Measurements from ENCODE around the gene FLACC1.
"Not testable (repeated sequence)": the region's sequence is repeated elsewhere in the genome, so short reads cannot be mapped to it uniquely, and the experiment has no call there.

FLACC1 gene

DNA sequence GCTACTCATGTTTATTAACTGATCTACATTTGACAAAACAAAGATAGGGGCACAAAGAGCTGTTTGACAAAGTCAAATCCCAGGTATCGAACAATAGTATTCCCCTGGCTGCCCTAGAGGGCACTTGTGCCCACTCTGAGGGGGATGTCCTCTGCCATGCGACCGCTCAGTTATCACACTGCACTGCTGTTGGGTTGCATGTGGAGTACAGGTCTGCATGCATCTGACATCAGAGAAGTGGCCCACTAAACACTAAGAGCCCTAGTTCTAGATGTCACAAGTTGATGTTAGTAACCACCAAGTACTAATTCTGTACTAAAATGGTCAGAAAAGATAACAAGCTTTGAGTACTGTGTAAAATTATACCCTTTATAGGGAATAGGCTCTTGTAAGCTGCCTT lies 20.1 kb upstream of the FLACC1 start:
- Histone ChIP-seq H3K27ac (ENCODE audit: low read depth in 2 of 2, low read length in 2 of 2) (no peak overlapping the region), H3K9me3 (ENCODE audit: control insufficient read depth in 2 of 2, low read length in 2 of 2) (no peaks in the 10 kb centered on the region), H3K9ac (ENCODE audit: low read depth in 1 of 2, low read length in 2 of 2) (no peak overlapping the region), H3K4me3 (ENCODE audit: low read length in 2 of 2) (no peak overlapping the region), H3K4me1 (ENCODE audit: control insufficient read depth in 2 of 2, insufficient read depth in 2 of 2, low read length in 2 of 2) (no peaks in the 10 kb centered on the region), H3K27me3 (ENCODE audit: control insufficient read depth in 2 of 2, insufficient read depth in 2 of 2, low read length in 2 of 2) (no peaks in the 10 kb centered on the region), H3K36me3 (ENCODE audit: control insufficient read depth in 2 of 2, insufficient read depth in 2 of 2, low read length in 2 of 2) (peaks cover 15 to 25% of the 10 kb centered on the region in 2 donors)

DNA sequence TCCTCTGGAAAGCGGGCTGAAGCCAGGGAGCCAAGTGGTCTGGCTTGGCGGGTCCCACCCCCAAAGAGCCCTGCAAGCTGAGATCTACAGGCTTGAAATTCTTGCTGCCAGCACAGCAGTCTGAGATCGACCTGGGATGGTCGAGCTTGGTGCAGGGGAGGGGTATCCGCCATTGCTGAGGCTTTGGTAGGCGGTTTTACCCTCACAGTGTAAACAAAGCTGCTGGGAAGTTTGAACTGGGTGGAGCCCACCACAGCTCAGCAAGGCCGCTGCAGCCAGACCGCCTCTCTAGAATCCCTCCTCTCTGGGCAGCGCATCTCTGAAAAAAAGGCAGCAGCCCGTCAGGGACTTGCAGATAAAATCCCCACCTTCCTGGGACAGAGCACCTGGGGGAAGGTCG lies 12.6 kb upstream of the FLACC1 start:
- Histone ChIP-seq H3K4me3 (ENCODE audit: low read length in 2 of 2) (no peak overlapping the region), H3K9ac (ENCODE audit: low read depth in 1 of 2, low read length in 2 of 2) (no peak overlapping the region), H3K36me3 (ENCODE audit: control insufficient read depth in 2 of 2, insufficient read depth in 2 of 2, low read length in 2 of 2) (peaks cover 0 to 2% of the 10 kb centered on the region in 2 donors), H3K27ac (ENCODE audit: low read depth in 2 of 2, low read length in 2 of 2) (no peak overlapping the region), H3K27me3 (ENCODE audit: control insufficient read depth in 2 of 2, insufficient read depth in 2 of 2, low read length in 2 of 2) (no peaks in the 10 kb centered on the region), H3K9me3 (ENCODE audit: control insufficient read depth in 2 of 2, low read length in 2 of 2) (no peaks in the 10 kb centered on the region), H3K4me1 (ENCODE audit: control insufficient read depth in 2 of 2, insufficient read depth in 2 of 2, low read length in 2 of 2) (no peaks in the 10 kb centered on the region)

DNA sequence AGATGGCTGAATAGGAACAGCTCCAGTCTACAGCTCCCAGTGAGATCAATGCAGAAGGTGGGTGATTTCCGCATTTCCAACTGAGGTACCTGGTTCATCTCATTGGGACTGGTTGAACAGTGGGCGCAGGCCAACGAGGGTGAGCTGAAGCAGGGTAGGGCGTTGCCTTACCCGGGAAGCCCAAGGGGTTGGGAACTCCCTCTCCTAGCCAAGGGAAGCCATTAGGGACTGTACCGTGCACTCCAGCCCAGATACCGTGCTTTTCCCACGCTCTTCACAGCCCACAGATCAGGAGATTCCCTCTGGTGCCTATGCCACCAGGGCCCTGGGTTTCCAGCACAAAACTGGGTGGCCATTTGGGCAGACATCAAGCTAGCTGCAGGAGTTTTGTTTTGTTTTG lies 12.2 kb upstream of the FLACC1 start:
- not testable (repeated sequence) for H3K36me3 ChIP-seq (ENCODE audit: control insufficient read depth in 2 of 2, insufficient read depth in 2 of 2, low read length in 2 of 2); H3K4me1 ChIP-seq (ENCODE audit: control insufficient read depth in 2 of 2, insufficient read depth in 2 of 2, low read length in 2 of 2); H3K9ac ChIP-seq (ENCODE audit: low read depth in 1 of 2, low read length in 2 of 2); H3K27me3 ChIP-seq (ENCODE audit: control insufficient read depth in 2 of 2, insufficient read depth in 2 of 2, low read length in 2 of 2); H3K4me3 ChIP-seq (ENCODE audit: low read length in 2 of 2); H3K27ac ChIP-seq (ENCODE audit: low read depth in 2 of 2, low read length in 2 of 2); H3K9me3 ChIP-seq (ENCODE audit: control insufficient read depth in 2 of 2, low read length in 2 of 2)

DNA sequence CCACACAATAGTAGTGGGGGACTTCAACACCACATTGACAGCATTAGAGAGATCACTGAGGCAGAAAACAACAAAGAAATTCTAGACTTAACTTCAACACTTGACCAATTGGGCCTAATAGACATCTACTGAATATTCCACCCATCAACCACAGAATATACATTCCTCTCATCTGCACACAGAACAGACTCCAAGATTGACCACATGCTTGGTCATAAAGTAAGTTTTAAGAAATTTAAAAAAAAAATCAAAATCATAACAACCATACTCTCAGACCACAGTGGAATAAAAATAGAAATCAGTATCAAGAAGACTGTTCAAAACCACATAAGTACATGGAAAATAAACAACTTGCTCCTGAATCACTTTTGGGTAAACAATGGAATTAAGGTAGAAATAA lies 9.0 kb upstream of the FLACC1 start:
- Histone ChIP-seq H3K36me3 (ENCODE audit: control insufficient read depth in 2 of 2, insufficient read depth in 2 of 2, low read length in 2 of 2) (peaks cover 3 to 13% of the 10 kb centered on the region in 2 donors), H3K27me3 (ENCODE audit: control insufficient read depth in 2 of 2, insufficient read depth in 2 of 2, low read length in 2 of 2) (no peaks in the 10 kb centered on the region), H3K9ac (ENCODE audit: low read depth in 1 of 2, low read length in 2 of 2) (no peak overlapping the region), H3K27ac (ENCODE audit: low read depth in 2 of 2, low read length in 2 of 2) (no peak overlapping the region), H3K4me1 (ENCODE audit: control insufficient read depth in 2 of 2, insufficient read depth in 2 of 2, low read length in 2 of 2) (no peaks in the 10 kb centered on the region), H3K9me3 (ENCODE audit: control insufficient read depth in 2 of 2, low read length in 2 of 2) (no peaks in the 10 kb centered on the region), H3K4me3 (ENCODE audit: low read length in 2 of 2) (no peak overlapping the region)

DNA sequence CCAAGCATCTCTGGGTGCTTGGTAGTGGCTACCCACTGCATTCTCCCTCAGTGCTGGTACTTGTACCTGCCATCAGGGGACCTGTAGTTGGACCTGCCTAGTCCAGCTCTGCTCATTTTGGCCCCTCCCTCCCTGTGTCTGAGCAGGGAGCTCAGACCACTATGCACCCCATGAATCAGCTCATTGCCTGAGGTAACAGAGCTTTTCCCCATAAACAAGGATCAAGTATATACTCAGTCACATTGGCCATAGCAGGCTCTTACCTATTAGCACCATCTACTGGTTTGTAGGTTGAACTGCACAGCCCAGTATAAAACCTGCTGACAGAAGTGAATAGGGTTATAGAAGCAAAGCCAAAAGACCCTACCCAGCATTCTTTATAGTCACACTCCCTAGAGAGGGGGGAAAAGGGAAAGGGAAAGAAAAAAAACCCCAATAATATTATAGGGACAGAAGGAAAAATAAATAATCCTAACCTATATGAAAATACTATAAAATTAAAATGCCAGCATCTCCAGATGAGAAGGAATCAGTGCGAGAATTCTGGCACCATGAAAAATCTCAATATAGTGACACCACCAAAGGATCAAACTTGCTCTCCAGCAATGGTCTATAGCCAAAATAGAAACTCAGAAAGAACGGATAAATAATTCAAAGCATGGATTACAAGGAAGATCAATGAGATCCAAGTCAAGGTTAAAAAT lies 6.9 kb upstream of the FLACC1 start:
- no peak overlapping the region for H3K9ac ChIP-seq (ENCODE audit: low read depth in 1 of 2, low read length in 2 of 2)

DNA sequence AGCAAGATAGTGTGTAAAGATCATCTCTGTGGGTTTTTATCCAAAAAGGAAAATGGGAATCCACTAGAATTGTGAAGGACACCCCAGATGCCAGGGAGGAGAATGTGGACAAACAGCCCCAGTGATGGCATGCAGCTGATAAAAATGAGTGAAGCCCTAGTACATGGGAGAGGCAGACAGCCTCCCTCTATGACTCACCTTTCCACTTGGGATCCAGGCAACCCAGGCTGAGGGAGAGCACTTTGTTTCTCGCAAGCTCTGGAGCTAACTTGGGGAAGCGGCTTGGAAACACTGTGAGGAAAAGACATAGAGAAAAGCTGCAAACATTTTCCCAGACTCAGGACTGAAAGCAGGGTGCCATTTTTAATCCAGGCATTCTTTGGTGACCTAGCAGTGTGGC lies 5.3 kb upstream of the FLACC1 start:
- H3K27me3 ChIP-seq (ENCODE audit: control insufficient read depth in 2 of 2, insufficient read depth in 2 of 2, low read length in 2 of 2): no peaks in the 10 kb centered on the region
- no peak overlapping the region for H3K4me3 ChIP-seq (ENCODE audit: low read length in 2 of 2)
- H3K27ac ChIP-seq (ENCODE audit: low read depth in 2 of 2, low read length in 2 of 2): no peak overlapping the region
- no peaks in the 10 kb centered on the region for H3K4me1 ChIP-seq (ENCODE audit: control insufficient read depth in 2 of 2, insufficient read depth in 2 of 2, low read length in 2 of 2)
- H3K36me3 ChIP-seq (ENCODE audit: control insufficient read depth in 2 of 2, insufficient read depth in 2 of 2, low read length in 2 of 2): peaks cover 6 to 20% of the 10 kb centered on the region in 2 donors
- no peak overlapping the region for H3K9ac ChIP-seq (ENCODE audit: low read depth in 1 of 2, low read length in 2 of 2)
- H3K9me3 ChIP-seq (ENCODE audit: control insufficient read depth in 2 of 2, low read length in 2 of 2): no peaks in the 10 kb centered on the region

More for the DNA sequence above, 6.9 kb upstream of the FLACC1 start:
- H3K27ac ChIP-seq (ENCODE audit: low read depth in 2 of 2, low read length in 2 of 2): no peak overlapping the region
- H3K4me3 ChIP-seq (ENCODE audit: low read length in 2 of 2): no peak overlapping the region
- no peaks in the 10 kb centered on the region for H3K27me3 ChIP-seq (ENCODE audit: control insufficient read depth in 2 of 2, insufficient read depth in 2 of 2, low read length in 2 of 2)
- H3K4me1 ChIP-seq (ENCODE audit: control insufficient read depth in 2 of 2, insufficient read depth in 2 of 2, low read length in 2 of 2): no peaks in the 10 kb centered on the region
- H3K36me3 ChIP-seq (ENCODE audit: control insufficient read depth in 2 of 2, insufficient read depth in 2 of 2, low read length in 2 of 2): peaks cover 6 to 17% of the 10 kb centered on the region in 2 donors
- no peaks in the 10 kb centered on the region for H3K9me3 ChIP-seq (ENCODE audit: control insufficient read depth in 2 of 2, low read length in 2 of 2)

DNA sequence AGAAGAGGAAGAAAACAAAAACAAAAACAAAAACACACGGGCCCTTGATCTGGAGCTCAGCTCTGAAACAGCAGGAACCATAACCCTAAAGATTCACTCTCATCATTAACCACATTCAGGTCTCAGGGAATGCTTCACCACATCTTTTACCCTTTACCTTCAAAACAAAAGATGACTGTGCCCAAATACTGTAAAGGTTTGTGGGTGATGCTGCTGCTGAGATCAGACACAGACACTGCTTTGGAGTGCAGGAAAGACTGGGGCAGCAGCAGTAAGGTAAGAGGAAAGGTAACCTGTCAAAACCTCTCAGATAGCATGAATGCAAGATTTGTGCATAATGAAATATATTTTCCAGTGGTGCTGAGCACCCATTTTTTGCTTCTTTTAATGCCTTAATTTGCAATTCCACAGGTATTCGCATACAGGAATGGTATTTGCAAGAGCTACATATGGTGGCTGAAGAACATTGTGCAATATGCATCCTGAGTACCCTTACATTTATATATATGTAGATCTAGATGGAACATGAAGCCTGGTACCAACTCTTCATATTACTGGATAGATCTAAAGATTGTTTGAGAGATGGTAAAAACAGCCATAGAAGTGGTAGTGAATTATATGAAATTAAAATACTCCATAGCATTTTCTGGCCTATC lies 4.1 kb upstream of the FLACC1 start:
- no peaks in the 10 kb centered on the region for H3K4me1 ChIP-seq (ENCODE audit: control insufficient read depth in 2 of 2, insufficient read depth in 2 of 2, low read length in 2 of 2)
- H3K9ac ChIP-seq (ENCODE audit: low read depth in 1 of 2, low read length in 2 of 2): no peak overlapping the region
- H3K4me3 ChIP-seq (ENCODE audit: low read length in 2 of 2): no peak overlapping the region
- no peaks in the 10 kb centered on the region for H3K27me3 ChIP-seq (ENCODE audit: control insufficient read depth in 2 of 2, insufficient read depth in 2 of 2, low read length in 2 of 2)
- H3K36me3 ChIP-seq (ENCODE audit: control insufficient read depth in 2 of 2, insufficient read depth in 2 of 2, low read length in 2 of 2): peaks cover 6 to 20% of the 10 kb centered on the region in 2 donors
- no peak overlapping the region for H3K27ac ChIP-seq (ENCODE audit: low read depth in 2 of 2, low read length in 2 of 2)
- no peaks in the 10 kb centered on the region for H3K9me3 ChIP-seq (ENCODE audit: control insufficient read depth in 2 of 2, low read length in 2 of 2)

DNA sequence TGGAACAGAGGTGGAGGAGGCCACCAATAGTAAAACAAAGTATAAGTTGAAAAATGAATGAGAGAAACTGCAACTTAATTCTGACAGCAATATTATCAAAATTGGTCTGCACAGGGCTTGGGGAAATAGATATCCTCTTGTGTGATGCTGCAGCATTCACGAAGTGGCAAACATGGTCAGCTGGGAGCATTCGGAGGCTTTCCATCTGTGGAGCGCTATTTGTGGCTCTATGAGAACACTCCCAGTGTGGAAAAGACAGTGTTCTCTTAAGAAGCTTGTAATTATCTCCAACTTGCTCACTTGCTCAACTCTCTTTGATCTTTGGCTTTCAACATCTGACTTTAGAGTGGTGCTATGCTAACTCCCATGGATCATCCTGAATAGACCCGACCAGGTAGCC lies 3.1 kb upstream of the FLACC1 start:
- Histone ChIP-seq H3K4me3 (ENCODE audit: low read length in 2 of 2) (no peak overlapping the region), H3K27ac (ENCODE audit: low read depth in 2 of 2, low read length in 2 of 2) (no peak overlapping the region), H3K27me3 (ENCODE audit: control insufficient read depth in 2 of 2, insufficient read depth in 2 of 2, low read length in 2 of 2) (no peaks in the 10 kb centered on the region), H3K36me3 (ENCODE audit: control insufficient read depth in 2 of 2, insufficient read depth in 2 of 2, low read length in 2 of 2) (peaks cover 6 to 20% of the 10 kb centered on the region in 2 donors), H3K9ac (ENCODE audit: low read depth in 1 of 2, low read length in 2 of 2) (no peak overlapping the region), H3K4me1 (ENCODE audit: control insufficient read depth in 2 of 2, insufficient read depth in 2 of 2, low read length in 2 of 2) (no peaks in the 10 kb centered on the region), H3K9me3 (ENCODE audit: control insufficient read depth in 2 of 2, low read length in 2 of 2) (no peaks in the 10 kb centered on the region)

DNA sequence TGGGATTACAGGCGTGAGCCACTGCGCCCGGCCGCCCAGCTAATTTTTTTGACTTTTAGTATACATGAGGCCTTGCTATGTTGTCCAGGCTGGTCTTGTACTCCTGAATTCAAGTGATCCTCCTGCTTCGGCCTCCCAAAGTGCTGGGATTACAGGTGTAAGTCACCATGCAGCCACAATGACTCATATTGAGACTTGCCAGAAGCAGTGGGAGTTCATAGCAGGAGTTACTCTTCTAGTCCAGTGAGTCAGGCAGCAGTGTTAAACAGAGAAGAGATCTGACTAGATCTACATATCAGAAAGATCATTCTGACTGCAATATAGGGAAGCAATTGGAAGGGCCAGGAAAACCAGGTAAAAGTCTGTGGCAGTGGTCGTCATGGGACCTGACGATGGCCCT lies 1.5 kb upstream of the FLACC1 start:
- no peak overlapping the region for H3K9ac ChIP-seq (ENCODE audit: low read depth in 1 of 2, low read length in 2 of 2)
- H3K27me3 ChIP-seq (ENCODE audit: control insufficient read depth in 2 of 2, insufficient read depth in 2 of 2, low read length in 2 of 2): no peaks in the 10 kb centered on the region
- H3K36me3 ChIP-seq (ENCODE audit: control insufficient read depth in 2 of 2, insufficient read depth in 2 of 2, low read length in 2 of 2): peaks cover 6 to 20% of the 10 kb centered on the region in 2 donors
- H3K4me3 ChIP-seq (ENCODE audit: low read length in 2 of 2): no peak overlapping the region
- H3K4me1 ChIP-seq (ENCODE audit: control insufficient read depth in 2 of 2, insufficient read depth in 2 of 2, low read length in 2 of 2): no peaks in the 10 kb centered on the region
- no peaks in the 10 kb centered on the region for H3K9me3 ChIP-seq (ENCODE audit: control insufficient read depth in 2 of 2, low read length in 2 of 2)
- H3K27ac ChIP-seq (ENCODE audit: low read depth in 2 of 2, low read length in 2 of 2): no peak overlapping the region

DNA sequence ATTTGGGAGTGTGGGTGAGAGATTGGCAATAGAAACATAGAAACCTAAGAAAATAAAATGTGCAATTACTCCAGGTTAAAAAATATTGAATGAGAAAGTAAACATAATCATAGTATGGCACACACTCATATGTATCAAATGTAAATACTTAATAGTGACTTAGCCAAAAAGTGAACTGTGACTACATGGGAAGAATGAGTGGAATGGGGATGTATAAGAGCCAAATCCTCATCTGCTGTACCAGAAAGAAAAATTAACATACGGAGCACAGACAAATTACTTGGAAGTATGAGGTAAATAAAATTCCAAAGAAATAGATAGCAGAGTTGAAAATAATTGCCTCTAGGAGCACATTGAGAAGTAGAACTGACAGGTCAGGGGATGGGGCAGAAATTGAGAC lies 4.0 kb downstream of the FLACC1 start:
- Histone ChIP-seq H3K9me3 (ENCODE audit: control insufficient read depth in 2 of 2, low read length in 2 of 2) (no peaks in the 10 kb centered on the region), H3K27me3 (ENCODE audit: control insufficient read depth in 2 of 2, insufficient read depth in 2 of 2, low read length in 2 of 2) (no peaks in the 10 kb centered on the region), H3K27ac (ENCODE audit: low read depth in 2 of 2, low read length in 2 of 2) (no peak overlapping the region), H3K4me3 (ENCODE audit: low read length in 2 of 2) (no peak overlapping the region), H3K36me3 (ENCODE audit: control insufficient read depth in 2 of 2, insufficient read depth in 2 of 2, low read length in 2 of 2) (no peaks in the 10 kb centered on the region), H3K9ac (ENCODE audit: low read depth in 1 of 2, low read length in 2 of 2) (no peak overlapping the region), H3K4me1 (ENCODE audit: control insufficient read depth in 2 of 2, insufficient read depth in 2 of 2, low read length in 2 of 2) (no peaks in the 10 kb centered on the region)
